Raji (cell line): ENCODE measurements around the gene CLK4.
A peak's percentile ranks its signal among the peaks of the same experiment; 100 is the strongest.

Source experiments
- POLR2A ChIP-seq: IDR thresholded peaks from 2 replicates; pipeline ENCODE4 v1.6.1; 2011; ENCODE audit warnings: low read depth, low read length, control low read depth; ENCODE audit not compliant: insufficient read depth

Gene CLK4

DNA sequence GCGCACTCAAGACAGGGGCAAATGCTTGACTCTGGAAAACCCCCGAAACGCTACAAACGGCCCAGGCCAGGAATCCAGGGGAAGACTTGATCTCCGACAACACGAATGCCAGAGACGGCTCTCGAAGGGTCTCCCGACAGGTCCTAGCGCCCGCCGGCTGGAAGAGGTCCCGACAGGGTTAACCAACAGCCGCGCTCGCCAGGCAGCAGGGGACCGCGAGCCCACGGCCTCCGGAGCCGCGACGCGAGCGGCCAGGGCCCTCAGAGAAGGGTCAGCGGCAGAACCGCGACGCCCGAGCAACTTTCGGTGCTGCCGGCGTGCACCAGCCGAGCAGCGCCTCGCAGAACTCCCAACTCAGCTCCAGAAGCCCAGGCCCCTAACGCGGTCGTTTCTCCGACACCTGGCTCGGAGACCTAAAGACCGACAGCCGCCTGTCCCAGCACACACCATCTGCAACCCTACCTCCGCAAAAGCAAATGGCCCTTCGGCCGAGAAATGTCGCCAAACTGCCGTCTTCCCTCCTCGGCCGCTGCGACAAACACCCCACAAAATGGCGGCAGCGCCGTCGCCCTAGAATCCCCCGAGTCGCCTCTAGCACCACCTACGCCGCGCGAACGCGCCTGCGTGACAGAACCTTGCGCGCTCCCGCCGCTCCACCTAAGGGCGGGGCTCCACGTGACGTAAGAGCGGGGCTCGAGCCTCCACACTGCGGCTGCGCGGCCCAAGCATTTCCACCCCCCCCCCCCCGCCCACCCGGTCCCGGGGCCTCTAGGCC is at the start of gene CLK4:
CLK4 (minus strand) TSS at position 567 of the 775 bp plus-strand sequence. CDS start 3,634 bp downstream, outside the sequence.
- TF ChIP-seq POLR2A: peak; percentile 95

DNA sequence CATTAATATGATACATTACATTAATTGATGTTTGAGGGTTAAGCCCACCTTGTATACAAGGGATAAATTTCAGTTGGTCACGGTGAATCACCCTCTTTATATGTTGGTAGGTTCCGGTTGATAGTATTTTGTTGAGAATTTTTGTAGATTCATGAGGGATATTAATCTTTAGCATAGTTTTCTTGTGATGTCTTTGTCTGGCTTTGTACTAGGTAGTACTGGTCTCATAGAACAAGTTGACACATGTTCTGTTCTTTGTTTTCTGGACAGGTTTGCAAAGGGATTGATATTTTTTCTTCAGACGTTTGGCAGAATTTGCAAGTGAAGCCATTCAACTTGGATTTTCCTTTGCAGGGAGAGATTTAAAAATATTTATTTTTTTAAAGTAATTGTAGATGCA is 49.1 kb upstream of the CLK4 start:
- TF ChIP-seq POLR2A: no peak

DNA sequence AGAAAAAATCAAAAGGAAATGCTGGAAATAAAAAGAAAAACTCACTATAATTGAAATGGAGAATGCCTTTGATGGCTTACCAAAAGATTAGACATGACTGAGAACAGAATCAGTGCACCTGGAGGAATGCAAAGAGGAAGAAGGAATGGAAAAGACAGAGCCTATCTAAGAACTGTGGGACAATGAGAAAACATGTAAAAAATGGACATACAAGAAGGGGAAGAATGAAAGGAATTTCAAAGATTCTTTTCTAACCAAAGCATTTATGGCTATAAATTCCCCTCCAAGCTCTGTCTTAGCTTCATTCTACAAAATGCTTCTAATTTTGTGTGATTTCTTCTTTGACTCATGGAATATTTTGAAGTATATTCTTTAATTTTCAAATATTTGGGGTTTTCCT is 47.5 kb upstream of the CLK4 start:
- no peak for TF ChIP-seq POLR2A

DNA sequence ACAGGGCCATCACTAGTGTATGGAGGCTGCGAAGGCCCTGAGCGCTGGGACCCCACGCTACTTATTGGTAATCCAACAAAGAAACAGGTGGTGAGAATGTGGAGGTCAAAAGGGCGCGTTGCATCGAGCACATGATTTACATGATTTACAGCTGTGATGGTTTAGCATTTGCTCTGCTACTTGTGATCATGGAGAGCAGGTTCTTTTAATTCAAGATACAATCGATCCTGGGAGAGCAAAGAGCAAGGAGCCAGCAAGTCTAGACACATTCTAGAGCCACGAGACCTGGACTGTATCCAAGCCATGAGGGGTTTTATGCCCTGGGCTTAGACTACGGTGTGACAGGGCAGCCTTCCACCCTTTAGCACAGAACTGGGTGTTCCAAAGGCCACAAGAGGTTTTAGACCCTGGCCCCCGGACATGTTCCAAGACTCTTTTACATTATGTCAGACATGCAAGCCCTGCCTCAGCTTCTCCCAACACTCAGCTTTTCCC is 47.0 kb upstream of the CLK4 start:
- no peak for TF ChIP-seq POLR2A

DNA sequence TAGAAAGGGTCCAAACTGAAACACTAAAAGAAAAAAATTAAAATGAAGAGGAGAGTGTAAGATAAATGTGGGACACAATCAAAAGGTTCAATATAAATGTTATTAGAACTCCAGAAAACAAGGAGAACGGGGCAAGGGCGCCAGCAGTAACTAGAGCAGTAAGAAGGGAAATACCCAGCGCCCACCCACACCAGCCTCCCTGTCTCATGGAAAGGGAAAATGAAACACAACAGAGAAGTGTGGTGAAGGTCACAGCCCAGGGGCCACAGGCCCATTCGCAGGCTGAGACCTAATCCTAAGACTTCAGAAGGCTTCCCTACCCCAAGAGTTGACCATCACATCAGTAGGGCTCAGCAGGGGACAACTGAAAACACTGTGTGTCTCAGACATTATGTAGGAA is 45.8 kb upstream of the CLK4 start:
- no peak for TF ChIP-seq POLR2A

DNA sequence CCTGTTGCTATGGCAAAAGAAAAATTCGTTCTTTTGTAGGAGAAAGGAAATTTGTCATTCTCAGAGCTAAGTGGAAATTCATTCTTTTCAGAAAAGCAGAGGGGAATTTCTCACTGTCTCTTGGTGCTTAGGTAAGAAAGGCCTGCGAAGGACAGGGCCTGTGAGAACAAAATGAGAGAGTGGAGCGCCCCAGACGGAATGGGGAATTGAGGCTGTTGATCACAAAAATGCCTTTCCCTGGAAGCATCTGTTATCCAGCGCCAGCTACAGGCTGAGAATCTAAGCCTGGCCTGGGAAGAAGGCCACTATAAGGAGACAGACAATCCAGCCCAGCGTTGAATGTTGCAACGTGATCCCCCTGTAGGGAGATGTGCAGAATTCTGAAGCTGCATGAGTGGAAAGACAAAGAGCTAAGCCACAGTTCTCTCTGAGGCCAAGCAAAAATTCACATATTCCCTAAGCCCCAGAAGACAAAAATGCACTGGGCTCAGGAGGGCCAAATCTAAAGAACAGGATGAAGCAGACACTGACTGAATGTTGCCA is 44.8 kb upstream of the CLK4 start:
- TF ChIP-seq POLR2A: no peak

DNA sequence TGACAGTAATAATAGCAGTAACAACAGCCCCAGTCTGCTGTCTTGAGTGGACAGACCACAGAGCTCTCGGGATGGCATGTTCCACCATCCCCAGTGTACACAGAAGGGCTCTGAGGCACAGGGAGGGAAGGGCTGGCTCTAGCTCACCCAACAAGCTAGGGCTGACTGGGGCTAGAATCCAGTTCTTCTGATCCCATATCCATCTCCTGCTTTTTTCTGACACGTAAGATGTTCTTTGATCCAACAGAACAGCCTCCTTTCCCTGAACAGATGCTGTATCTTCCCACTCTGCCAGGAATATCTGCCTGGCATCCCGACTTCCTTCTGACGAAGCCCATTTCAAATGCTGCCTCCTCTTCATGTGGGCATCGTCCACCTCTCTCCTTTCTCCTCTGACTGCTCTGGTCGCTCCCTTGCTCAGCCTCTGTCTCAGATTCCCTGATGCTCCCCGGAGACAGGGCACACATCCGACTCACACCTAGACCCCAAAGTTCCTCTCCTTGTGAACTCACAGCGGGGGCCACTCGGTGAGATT is 43.6 kb upstream of the CLK4 start:
- TF ChIP-seq POLR2A: no peak

DNA sequence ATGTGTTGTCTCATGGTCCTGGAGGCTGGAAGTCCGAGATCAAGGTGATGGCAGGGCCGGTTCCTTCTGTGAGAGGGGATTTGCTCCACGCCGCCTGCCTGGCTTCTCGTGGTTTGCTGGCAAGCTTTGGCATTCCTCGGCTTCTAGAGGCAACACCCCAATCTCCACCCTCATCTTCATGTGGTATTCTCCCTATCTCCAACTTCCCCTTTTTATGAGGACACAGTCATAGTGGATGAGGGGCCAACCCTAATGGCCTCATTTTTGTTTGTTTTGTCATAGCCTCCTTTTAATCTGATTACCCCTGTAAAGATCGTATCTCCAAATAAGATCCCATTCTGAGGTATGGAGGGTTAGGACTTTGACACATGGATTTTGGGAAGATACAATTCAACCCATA is 41.7 kb upstream of the CLK4 start:
- no peak for TF ChIP-seq POLR2A

DNA sequence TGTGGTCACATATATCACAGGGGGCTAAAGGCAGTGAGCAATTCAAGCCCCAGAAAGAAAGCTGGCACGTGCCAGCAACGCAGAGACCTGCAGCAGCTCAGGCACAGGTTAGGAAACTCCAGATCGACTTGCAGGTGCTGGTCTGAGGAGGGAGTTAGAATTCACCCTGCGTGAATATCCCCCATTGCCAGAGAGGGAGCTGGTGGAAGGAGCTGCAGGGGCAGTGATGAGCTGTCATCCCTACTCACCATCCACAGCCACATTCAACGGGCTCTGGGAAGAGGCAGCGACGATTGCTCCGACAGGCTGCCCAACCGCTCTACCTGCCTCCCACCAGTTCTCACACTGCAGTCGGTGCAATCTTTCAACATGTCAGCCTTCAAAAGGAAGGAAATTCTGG is 40.8 kb upstream of the CLK4 start:
- no peak for TF ChIP-seq POLR2A

DNA sequence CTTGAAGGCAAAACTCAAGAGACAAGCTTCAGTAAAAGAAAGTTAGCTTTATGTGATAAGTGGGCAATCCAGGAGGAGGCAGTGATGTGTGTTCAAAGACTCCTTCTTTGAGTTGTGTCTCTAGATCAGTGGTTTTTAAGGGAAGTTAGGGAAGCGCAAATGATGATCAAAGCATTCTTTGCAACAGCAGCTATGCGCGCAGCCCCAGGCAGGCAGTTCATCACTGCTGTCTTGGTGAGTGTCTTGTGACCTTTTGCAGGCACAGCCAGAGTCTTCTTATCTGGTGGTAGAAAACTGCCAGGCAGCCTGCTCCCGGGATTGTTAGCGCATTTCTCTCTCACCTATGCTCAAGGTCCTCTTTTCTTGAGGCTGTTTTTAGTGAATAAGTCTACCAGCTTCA is 40.3 kb upstream of the CLK4 start:
- no peak for TF ChIP-seq POLR2A

DNA sequence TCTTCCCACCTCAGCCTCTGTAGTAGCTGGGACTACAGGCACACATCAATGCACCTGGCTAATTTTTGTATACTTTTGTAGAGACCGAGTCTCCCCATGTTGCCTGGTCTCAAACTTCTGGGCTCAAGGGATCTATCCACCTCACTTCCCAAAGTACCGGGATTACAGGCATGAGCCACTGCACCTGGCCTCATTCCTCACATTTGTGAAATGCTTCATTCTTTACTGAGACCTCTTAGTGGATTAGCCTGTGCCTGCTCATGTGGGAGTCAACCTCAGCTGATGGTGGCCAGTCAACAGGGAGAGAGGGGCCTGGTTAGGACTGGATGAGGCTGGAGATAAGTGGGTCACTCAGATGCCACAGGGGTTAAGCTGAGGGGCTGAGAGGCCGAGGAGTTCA is 37.3 kb upstream of the CLK4 start:
- TF ChIP-seq POLR2A: no peak

DNA sequence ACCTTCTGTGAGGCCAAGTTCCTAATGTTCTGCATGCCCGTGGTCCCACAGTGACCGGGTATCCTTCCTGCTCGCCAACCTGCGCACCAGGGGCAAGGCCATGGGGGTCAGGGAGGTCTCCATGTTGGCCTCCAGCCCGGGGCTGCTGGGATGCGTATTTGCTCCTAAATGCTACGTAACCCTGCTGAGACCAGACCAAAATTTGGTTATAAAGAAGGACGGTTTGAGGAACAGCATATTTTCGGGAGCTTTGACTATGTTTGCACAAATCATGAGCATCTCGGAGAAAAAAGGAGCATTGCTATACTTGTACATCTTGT is 35.7 kb upstream of the CLK4 start:
- no peak for TF ChIP-seq POLR2A

DNA sequence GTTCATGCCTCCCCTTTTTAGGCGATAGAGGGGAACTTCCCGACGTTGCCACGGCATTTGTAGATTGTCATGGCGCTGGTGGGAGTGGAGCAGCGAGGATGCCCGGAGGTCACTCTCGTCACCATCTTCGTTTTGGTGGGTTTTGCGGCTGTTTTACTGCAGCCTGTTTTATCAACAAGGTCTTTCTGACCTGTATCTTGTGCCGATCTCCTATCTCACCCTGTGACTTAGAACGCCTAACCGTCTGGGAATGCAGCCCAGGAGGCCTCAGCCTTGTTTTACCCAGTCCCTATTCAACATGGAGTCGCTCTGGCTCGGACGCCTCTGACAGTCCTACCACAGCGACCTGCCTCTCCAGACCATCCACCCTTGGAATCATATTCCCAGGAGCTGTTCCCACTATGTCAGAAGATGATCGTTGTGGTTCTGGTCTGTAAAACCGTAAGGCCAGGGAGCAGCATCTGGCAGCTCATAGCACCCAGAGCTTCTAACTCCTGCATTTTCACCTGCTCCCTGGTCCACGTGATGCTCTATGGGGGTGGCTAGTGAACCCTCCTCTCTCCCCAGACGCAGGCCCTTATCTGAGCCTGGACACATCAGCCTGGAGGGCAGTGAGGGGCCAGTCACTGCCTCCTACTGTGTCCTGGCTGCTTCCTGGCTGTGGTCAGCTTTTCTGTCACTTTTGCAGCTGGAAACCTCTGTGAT is 35.1 kb upstream of the CLK4 start:
- no peak for TF ChIP-seq POLR2A

DNA sequence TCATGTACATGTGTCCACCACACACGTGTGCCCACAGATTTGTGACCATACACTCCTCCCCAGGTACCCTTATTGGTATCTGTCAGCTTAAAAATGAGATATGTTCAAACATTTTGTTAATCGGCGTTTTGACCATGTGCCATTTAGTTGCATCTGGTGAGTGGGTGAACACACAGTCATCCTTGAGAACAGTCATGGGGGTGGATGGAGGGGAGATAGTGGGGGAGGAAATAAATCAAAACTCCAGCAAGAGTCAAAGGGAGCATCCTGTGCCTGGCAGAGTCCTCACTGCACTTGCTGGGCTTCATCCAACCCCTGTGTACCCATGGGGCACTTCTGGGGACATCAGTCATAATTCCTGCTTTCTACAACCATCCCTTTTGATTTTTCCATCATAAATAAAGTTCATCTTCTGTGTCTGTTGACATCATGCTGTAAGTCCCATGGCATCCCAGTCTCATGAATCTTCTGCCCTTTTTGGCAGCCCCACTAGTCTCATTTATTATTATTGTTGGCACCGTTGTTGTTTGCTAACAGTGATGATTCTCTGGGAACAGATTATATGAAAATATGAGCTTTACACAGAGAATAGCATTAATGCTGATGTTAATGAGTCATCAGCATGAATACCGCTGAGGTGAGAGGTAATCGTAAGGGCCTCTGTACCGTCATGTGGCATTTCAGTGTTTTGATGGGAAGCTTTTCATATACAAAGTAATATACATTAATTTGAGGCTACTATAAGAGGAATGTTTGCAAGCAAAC is 24.4 kb upstream of the CLK4 start:
- TF ChIP-seq POLR2A: no peak

DNA sequence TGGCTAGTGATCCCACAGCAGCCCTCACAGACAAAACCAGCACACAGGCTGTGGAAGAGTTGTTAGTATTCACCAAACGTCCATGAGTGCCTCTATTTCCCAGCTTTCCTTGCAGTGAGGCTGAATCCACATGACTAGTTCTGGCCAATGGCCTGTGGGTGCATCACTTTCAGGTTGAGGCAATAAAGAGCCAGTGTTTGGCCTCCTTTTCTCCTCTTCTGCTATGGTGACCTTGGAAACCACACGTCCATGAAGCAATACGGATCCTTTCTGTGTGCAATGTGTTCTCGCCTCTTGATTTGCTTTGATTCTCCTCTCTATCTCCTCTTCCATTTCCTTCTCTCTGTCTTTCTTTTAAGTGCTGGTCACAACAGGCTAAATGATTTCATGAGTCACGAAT is 23.4 kb upstream of the CLK4 start:
- no peak for TF ChIP-seq POLR2A

DNA sequence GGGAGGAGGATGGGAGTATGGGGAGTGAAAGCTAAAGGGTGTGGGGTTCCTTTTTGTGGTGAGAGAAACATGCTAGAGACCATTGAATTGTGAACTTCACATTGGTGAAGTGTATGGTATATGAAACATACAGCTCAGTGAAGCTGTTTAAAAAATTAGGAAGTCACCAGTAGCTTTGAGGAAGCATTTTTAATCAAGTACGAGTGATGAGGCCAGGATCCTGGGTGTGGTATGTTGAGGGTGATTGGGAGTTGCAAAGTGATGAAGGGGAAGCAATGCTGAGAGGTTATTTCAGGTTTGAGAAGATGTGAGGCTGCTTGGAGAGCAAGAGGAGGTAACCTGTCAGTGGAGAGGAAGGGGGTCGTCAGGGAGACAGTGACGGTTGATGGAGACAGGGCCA is 22.7 kb upstream of the CLK4 start:
- no peak for TF ChIP-seq POLR2A
